AG10803 (cell line): Measurements from ENCODE around the gene SMTNL2.
"Not testable (repeated sequence)": the region's sequence is repeated elsewhere in the genome, so short reads cannot be mapped to it uniquely, and the experiment has no call there.

Experiments used
- DNase-seq: peaks from one replicate; pipeline ENCODE4 v3.0.0; 2010; ENCODE audit warnings: low read depth
- H3K4me3 ChIP-seq: 2 replicates; pipeline ENCODE4 v1.5.1; 2011; ENCODE audit warnings: mild to moderate bottlenecking, low read length, control low read depth
- TF ChIP-seq, protein P1 (sequence below): conservative IDR thresholded peaks from 2 replicates; pipeline ENCODE4 v1.5.1; 2011; ENCODE audit warnings: mild to moderate bottlenecking, low read length, control low read depth, inconsistent platforms

The SMTNL2 gene

GRCh38 chr17:4573669-4574068, 10.7 kb upstream of the SMTNL2 start:
- DNase-seq, result no peak
- TF ChIP-seq, protein P1, sequence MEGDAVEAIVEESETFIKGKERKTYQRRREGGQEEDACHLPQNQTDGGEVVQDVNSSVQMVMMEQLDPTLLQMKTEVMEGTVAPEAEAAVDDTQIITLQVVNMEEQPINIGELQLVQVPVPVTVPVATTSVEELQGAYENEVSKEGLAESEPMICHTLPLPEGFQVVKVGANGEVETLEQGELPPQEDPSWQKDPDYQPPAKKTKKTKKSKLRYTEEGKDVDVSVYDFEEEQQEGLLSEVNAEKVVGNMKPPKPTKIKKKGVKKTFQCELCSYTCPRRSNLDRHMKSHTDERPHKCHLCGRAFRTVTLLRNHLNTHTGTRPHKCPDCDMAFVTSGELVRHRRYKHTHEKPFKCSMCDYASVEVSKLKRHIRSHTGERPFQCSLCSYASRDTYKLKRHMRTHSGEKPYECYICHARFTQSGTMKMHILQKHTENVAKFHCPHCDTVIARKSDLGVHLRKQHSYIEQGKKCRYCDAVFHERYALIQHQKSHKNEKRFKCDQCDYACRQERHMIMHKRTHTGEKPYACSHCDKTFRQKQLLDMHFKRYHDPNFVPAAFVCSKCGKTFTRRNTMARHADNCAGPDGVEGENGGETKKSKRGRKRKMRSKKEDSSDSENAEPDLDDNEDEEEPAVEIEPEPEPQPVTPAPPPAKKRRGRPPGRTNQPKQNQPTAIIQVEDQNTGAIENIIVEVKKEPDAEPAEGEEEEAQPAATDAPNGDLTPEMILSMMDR, result no peak
- H3K4me3 ChIP-seq, result no peak overlapping the region

GRCh38 chr17:4574448-4575045, 9.8 kb upstream of the SMTNL2 start:
- TF ChIP-seq, protein P1, result no peak
- no peak overlapping the region for H3K4me3 ChIP-seq
- no peak for DNase-seq

- DNase-seq, result no peak
- TF ChIP-seq, protein P1, result no peak
- H3K4me3 ChIP-seq, result no peak overlapping the region
These were observed 8.2 kb upstream of the SMTNL2 start for GRCh38 chr17:4576161-4576558.

- H3K4me3 ChIP-seq, result no peak overlapping the region
- TF ChIP-seq, protein P1, result no peak
- no peak for DNase-seq
These were observed 7.5 kb upstream of the SMTNL2 start for GRCh38 chr17:4576729-4577322.

DNA sequence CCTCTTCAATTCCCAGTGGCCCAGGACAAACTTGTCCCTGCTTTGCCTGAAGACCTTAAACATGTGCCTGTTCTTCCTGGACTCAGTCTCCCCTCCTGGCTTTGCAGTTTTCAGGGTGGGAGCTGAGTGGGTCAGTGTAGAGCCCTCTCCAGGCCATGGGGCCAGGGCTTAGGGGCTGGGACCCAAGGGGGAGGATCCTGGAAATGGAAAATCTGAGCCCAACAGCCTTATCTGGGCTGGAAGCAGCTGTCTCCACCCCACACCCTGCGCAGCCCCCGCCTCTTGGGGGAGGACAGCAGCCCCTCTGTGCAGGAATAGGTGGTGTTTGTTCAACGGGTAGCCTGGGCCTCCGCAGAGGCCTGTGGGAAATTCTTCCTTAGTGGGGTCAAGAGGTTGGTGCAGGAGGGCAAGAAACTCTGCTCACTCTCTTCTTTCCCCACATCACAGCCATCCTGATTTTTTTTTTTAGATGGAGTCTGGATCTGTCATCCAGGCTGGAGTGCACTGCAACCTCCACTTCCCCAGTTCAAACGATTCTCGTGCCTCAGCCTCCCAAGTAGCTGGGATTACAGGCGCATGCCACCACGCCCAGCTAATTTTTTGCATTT, 6.8 kb upstream of the SMTNL2 start:
- H3K4me3 ChIP-seq, result no peak overlapping the region
- TF ChIP-seq, protein P1, result no peak
- DNase-seq, result no peak

DNA sequence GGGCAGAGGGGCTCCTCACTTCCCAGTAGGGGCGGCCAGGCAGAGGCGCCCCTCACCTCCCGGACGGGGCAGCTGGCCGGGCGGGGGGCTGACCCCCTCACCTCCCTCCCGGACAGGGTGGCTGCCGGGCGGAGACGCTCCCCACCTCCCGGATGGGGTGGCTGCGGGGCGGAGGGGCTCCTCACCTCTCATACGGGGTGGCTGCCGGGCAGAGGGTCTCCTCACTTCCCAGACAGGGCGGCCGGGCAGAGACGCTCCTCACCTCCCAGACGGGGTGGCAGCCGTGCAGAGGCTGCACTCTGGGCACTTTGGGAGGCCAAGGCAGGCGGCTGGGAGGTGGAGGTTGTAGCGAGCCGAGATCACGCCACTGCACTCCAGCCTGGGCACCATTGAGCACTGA, 6.0 kb upstream of the SMTNL2 start:
- H3K4me3 ChIP-seq, DNase-seq: not testable (repeated sequence)

GRCh38 chr17:4579678-4580077, 4.7 kb upstream of the SMTNL2 start:
- TF ChIP-seq, protein P1, result no peak
- DNase-seq, result no peak
- no peak overlapping the region for H3K4me3 ChIP-seq
